Measurements from ENCODE around the gene SLC23A1. TPM values are rescaled to one million over a fixed set of nuclear protein-coding genes. Genes with fewer than 3 reads are reported as not detected.
A peak's percentile ranks its signal among the peaks of the same experiment; 100 is the strongest.

Gene SLC23A1
- total RNA-seq, 1 donor from 2014 or later, result not detected

GRCh38 chr5:139343476-139343875 is 39.6 kb downstream of the SLC23A1 start:
- Histone ChIP-seq H3K27me3 (no peaks in the 10 kb centered on the region), H3K36me3 (peaks cover 0 to 3% of the 10 kb centered on the region in 2 donors), H3K4me1 (peaks cover 5 to 19% of the 10 kb centered on the region in 2 donors), H3K27ac (peak overlapping the region in 1 of 2 donors; percentile 99), H3K9me3 (no peaks in the 10 kb centered on the region), H3K4me3 (peak overlapping the region; percentile 71 to 97)
- no peak for TF ChIP-seq CTCF (IDR thresholded peaks at IDR 0.05)
- intact Hi-C loops (cut with DNase I), result loop anchor here (2.0 to 5.0 kb wide), 3 partner anchors 59 to 769 kb away; partner anchors contain the start of genes HSPA9 and SPATA24
- DNase-seq (ENCODE audit: low spot score in 2 of 2), result no peak

GRCh38 chr5:139342423-139342723 is 40.7 kb downstream of the SLC23A1 start:
- peak overlapping the region; percentile 90 to 99 for H3K27ac ChIP-seq
- no peaks in the 10 kb centered on the region for H3K27me3 ChIP-seq
- H3K4me3 ChIP-seq, result peak overlapping the region; percentile 71 to 97
- intact Hi-C loops (cut with DNase I), result loop anchor here (2.0 to 5.0 kb wide), 3 partner anchors 60 to 768 kb away; partner anchors contain the start of genes HSPA9 and SPATA24
- DNase-seq (ENCODE audit: low spot score in 2 of 2), result no peak
- TF ChIP-seq CTCF (IDR thresholded peaks at IDR 0.05), result no peak
- H3K4me1 ChIP-seq, result peaks cover 5 to 19% of the 10 kb centered on the region in 2 donors
- no peaks in the 10 kb centered on the region for H3K9me3 ChIP-seq
- H3K36me3 ChIP-seq, result peaks cover 0 to 1% of the 10 kb centered on the region in 2 donors

- DNase-seq (ENCODE audit: low spot score in 2 of 2), result peak; percentile 88 to 99
- Histone ChIP-seq H3K27me3 (no peaks in the 10 kb centered on the region), H3K36me3 (no peaks in the 10 kb centered on the region), H3K9me3 (no peaks in the 10 kb centered on the region), H3K4me1 (peaks cover 5 to 19% of the 10 kb centered on the region in 2 donors), H3K27ac (peak within 1 kb of the TSS; percentile 90 to 99), H3K4me3 (peak within 1 kb of the TSS; percentile 71 to 97)
- TF ChIP-seq CTCF (IDR thresholded peaks at IDR 0.05), result peak; percentile 78 to 85 (median 84)
- intact Hi-C loops (cut with DNase I), result loop anchor here (1.0 to 5.0 kb wide), 4 partner anchors 48 to 767 kb away; partner anchors contain the start of genes HSPA9 and SPATA24
These were observed 41.2 kb downstream of the SLC23A1 start, which contains the start of gene PAIP2 for GRCh38 chr5:139341689-139342422. Gene PAIP2, plus strand, starts transcription at chr5:139341854. Its CDS starts 21,931 bp downstream, at chr5:139363785.

- no peaks in the 10 kb centered on the region for H3K36me3 ChIP-seq
- H3K27ac ChIP-seq, result no peak overlapping the region
- no peaks in the 10 kb centered on the region for H3K27me3 ChIP-seq
- no peak for DNase-seq (ENCODE audit: low spot score in 2 of 2)
- H3K9me3 ChIP-seq, result no peaks in the 10 kb centered on the region
- intact Hi-C loops (cut with DNase I), result loop anchor here (1.0 to 5.0 kb wide), 3 partner anchors 47 to 69 kb away; partner anchors contain the start of gene SPATA24
- H3K4me1 ChIP-seq, result peaks cover 5 to 19% of the 10 kb centered on the region in 2 donors
- H3K4me3 ChIP-seq, result peak overlapping the region; percentile 71 to 97
- TF ChIP-seq CTCF (IDR thresholded peaks at IDR 0.05), result no peak
These were observed 41.9 kb downstream of the SLC23A1 start for GRCh38 chr5:139341187-139341688.

- Histone ChIP-seq H3K27me3 (no peaks in the 10 kb centered on the region), H3K4me3 (no peak overlapping the region), H3K27ac (no peak overlapping the region), H3K4me1 (peaks cover 5 to 19% of the 10 kb centered on the region in 2 donors), H3K36me3 (no peaks in the 10 kb centered on the region), H3K9me3 (no peaks in the 10 kb centered on the region)
- TF ChIP-seq CTCF (IDR thresholded peaks at IDR 0.05), result no peak
- intact Hi-C loops (cut with DNase I), result loop anchor here (5.0 kb wide), 2 partner anchors 62 to 68 kb away; partner anchors contain the start of gene SPATA24
- DNase-seq (ENCODE audit: low spot score in 2 of 2), result no peak
These were observed 43.0 kb downstream of the SLC23A1 start for GRCh38 chr5:139340051-139340450.

All from ascending aorta (tissue), 2 donors.